MM.1S (cell line): ENCODE measurements around the gene CARD16.

Experiments used
- EZH2 ChIP-seq: fragments of 300-600 bp; sonication (generic); optimal IDR thresholded peaks from 2 replicates; pipeline ENCODE3; 2017; ENCODE audit warnings: low read depth, mild to moderate bottlenecking, antibody characterized with exemption, low read length, mixed read lengths
- EZH2phosphoT487 ChIP-seq: fragments of 300-600 bp; sonication (generic); IDR thresholded peaks from 2 replicates; pipeline ENCODE4 v1.6.1; 2018; ENCODE audit warnings: antibody characterized with exemption, low read length
- TF ChIP-seq, protein P1 (sequence below): fragments of 300-600 bp; sonication (generic); IDR thresholded peaks from 2 replicates; pipeline ENCODE4 v1.5.1; 2016; ENCODE audit warnings: antibody characterized with exemption, low read length, mixed read lengths

DNA sequence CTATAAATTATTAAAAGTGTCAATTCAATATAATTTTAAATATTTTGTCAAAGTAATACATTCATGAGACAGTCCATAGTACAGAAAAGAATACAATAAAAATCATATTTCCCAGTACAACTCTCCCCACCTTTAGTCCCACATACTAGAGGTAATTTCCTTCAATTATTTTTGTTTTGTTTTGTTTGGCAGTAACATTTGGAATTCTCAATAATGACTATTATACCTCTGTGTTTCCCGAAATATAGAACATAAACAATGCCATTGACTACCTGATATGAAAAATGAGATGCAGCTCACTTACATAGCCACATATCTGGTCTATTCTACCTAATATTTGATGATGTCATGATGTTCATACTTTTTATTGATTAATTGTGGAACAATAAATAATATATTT, 52.4 kb downstream of the CARD16 start:
- TF ChIP-seq, protein P1, sequence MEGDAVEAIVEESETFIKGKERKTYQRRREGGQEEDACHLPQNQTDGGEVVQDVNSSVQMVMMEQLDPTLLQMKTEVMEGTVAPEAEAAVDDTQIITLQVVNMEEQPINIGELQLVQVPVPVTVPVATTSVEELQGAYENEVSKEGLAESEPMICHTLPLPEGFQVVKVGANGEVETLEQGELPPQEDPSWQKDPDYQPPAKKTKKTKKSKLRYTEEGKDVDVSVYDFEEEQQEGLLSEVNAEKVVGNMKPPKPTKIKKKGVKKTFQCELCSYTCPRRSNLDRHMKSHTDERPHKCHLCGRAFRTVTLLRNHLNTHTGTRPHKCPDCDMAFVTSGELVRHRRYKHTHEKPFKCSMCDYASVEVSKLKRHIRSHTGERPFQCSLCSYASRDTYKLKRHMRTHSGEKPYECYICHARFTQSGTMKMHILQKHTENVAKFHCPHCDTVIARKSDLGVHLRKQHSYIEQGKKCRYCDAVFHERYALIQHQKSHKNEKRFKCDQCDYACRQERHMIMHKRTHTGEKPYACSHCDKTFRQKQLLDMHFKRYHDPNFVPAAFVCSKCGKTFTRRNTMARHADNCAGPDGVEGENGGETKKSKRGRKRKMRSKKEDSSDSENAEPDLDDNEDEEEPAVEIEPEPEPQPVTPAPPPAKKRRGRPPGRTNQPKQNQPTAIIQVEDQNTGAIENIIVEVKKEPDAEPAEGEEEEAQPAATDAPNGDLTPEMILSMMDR = no peak
- no peak for TF ChIP-seq EZH2
- TF ChIP-seq EZH2phosphoT487 = no peak
